PC-3 (cell line): Measurements from ENCODE around the gene SIL1.

ENCODE experiments used
- EZH2 ChIP-seq: fragments of 300-600 bp; sonication (generic); IDR thresholded peaks from one replicate; pipeline ENCODE4 v1.6.1; 2017; ENCODE audit warnings: antibody characterized with exemption, mild to moderate bottlenecking, low read length; ENCODE audit not compliant: unreplicated experiment
- EZH2phosphoT487 ChIP-seq: fragments of 300-600 bp; sonication (generic); IDR thresholded peaks from 2 replicates; pipeline ENCODE4 v1.6.1; 2018; ENCODE audit warnings: mild to moderate bottlenecking, antibody characterized with exemption, low read length, borderline replicate concordance
- TF ChIP-seq, protein P1 (sequence below): fragments of 300-600 bp; sonication (generic); conservative IDR thresholded peaks from 2 replicates; pipeline ENCODE4 v1.5.1; 2017; ENCODE audit warnings: antibody characterized with exemption, low read depth, mild to moderate bottlenecking, low read length

DNA sequence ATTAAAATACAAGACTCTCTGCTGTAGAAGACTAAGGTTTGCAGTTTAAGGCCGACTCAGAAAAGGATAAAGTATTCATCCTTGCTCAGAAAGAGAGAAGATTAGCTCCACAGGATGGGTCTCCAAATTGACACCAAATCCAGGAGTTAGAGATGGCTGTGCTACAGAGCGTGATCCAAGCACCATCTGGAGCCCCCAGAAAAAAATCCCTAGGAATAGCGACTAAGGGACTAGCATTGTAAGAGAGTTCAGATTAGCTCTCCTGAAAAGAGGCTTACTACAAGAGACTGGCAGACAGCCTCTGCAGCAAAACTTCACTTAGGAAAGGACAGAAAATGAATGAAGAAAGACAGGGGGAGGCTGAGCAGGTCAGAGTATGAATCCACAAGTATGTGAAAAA is 3.7 kb downstream of the SIL1 start:
- TF ChIP-seq, protein P1, sequence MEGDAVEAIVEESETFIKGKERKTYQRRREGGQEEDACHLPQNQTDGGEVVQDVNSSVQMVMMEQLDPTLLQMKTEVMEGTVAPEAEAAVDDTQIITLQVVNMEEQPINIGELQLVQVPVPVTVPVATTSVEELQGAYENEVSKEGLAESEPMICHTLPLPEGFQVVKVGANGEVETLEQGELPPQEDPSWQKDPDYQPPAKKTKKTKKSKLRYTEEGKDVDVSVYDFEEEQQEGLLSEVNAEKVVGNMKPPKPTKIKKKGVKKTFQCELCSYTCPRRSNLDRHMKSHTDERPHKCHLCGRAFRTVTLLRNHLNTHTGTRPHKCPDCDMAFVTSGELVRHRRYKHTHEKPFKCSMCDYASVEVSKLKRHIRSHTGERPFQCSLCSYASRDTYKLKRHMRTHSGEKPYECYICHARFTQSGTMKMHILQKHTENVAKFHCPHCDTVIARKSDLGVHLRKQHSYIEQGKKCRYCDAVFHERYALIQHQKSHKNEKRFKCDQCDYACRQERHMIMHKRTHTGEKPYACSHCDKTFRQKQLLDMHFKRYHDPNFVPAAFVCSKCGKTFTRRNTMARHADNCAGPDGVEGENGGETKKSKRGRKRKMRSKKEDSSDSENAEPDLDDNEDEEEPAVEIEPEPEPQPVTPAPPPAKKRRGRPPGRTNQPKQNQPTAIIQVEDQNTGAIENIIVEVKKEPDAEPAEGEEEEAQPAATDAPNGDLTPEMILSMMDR, result no peak
- TF ChIP-seq EZH2 (no peak), EZH2phosphoT487 (no peak)
